ENCODE results near the gene INCENP. TPM values are rescaled to one million over a fixed set of nuclear protein-coding genes. Genes with fewer than 3 reads are reported as not detected.

The INCENP gene
- total RNA-seq, 1 experiment from 2014 or later: 164 TPM

DNA sequence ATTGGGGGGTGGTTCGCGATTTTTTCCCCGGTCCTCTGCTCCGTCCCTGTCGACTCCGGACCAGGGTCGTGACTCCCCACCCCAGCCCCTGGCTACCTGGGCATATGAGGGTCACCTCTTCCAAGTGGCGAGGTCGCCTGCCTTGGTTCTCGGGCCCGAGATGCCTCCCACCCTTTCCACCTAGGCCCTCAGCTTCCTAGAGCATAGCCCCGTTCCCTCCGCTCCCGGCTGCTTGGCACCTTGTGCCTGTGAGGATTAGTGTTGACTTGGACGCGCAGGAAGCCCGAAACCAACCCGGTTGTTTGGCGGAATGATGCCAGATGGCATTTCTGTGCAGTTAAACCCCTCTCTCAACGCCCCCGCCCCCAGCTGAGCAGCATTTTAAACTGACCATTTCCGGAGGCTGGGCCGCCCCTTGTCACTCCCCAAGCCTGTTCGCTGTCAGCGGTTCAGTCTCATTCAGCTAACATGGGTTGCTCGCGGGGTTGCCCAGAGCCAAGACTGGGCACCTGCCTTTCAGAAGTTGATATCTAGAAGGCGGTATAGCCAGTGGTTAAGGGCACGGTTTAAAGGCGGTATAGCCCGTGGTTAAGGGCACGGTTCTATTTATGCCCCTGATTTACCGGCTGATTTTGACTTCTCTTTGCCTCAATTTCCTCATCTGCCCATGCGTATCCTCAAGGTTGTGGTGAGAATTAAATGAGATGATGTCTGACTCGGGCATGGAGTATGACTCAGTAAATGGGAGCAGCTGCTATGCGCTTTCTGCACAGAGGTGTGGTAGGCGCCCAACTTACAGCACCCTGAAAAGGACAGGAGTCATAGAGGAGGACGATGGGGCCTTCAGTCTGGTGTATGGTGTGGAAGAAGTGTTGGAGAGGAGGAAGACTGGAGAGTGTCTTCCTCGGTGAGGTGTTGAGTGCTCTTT is 639 bp downstream of the INCENP start:
- peak; percentile 52 for DNase-seq (ENCODE audit: low spot score)

DNA sequence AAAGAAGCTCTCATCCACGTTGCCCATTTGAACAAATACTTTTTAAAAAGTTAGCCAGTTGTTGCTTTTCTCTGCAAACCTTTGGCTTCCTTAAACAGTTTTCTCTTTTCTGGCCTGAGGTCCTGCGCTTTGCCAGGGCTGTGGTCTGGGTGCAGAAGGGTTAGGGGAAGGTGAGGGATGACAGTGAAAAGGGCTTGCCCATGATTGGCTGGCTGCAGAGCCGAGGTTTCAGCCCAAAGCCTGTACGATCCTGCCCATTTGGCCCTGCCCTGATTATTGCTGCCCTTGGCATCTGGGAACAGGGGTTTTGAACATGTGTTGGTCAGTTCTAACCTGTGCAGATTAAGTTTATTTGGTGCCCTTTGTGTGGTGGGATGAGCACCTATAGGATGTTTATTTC is 1.5 kb downstream of the INCENP start:
- DNase-seq (ENCODE audit: low spot score): peak; percentile 19

DNA sequence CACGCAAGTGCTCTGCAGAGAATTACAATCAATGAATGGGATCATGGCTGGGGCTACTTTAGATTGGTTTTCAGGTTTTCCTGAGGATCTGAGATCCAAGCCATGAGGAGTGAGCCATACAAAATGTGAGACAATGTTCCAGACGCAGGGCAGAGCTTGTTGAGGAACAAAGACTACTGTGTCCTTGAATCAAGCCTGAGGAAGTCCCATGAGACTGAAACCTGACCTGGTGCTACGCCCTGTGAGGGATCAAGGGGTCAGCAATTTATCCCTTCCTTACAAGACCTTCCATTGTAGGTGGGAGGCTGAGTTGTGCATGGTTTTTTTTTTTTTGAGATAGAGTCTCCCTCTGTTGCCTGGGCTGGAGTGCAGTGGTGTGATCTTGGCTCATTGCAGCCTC is 2.1 kb downstream of the INCENP start:
- DNase-seq (ENCODE audit: low spot score): peak; percentile 57

DNA sequence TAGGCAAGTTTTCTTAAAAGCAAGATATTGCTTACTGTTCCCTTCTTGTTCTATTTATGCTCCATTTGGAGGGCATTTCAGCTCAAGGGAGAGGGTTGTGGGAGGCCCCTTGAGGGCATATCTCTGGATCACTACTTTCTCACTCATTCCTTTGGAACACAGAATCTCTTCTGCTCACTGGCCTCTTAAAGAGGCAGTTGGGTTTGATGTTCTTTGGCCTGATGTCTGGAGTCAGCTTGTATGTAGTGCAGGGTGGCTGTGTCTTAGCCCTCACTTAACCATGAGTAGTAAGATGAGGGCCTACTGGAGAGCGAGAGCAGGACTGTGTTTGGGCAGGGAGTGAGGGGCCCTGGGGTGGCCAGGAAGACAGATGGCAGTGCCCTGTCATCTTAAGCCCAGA is 3.6 kb downstream of the INCENP start:
- no peak for DNase-seq (ENCODE audit: low spot score)

DNA sequence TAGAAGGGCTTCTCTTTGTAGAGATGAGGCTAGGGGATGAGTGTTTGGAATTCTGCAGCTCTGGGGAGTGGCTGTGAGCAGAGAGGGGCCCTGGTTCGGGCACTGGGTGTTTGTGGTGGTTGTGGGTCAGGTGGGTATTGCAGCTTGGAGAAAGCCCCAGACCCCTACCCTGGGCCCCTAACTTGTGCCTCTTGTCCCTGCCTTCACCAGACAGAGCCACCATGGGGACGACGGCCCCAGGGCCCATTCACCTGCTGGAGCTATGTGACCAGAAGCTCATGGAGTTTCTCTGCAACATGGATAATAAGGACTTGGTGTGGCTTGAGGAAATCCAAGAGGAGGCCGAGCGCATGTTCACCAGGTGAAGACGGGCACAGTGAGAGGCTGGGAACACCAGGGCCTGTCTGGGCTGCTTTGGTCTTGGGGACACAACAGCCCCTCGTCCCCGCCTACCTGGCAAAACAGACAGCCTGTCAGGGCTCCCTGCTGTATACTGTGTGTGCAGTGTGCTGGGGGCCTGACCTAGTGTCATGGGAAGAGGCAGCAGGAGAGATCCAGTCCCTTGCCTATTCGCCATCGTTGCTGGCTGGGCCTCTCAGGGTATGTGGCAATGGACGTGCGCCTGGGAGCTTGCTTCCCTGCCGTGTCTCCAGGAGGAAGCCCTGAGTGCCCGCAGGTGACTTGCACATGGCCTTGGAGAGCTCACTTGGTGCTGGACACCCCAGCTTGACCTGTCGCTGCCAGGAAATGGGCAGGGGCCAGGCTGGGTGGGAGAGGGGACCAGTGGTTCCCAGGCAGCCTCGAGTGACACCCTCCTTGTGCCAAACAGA is 4.3 kb downstream of the INCENP start:
- DNase-seq (ENCODE audit: low spot score): no peak

DNA sequence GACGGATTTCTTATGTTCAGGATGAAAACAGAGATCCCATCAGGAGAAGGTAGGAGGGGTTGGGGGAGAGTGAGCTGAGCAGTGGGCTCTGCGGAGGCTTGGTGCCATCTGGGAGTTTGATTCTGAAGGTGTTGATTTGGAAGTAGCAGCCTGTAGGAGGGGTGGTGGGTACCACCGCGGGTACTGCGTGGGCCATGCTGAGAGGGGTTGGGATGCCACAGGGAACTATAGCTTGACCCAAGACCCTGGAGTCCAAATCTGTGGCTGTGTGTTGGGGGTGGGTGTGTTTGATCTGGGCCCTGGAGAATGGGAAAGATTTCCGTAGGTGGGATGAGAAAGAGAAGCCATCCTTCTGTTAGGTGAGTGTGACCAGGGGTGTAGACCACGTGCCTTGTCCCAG is 5.0 kb downstream of the INCENP start:
- DNase-seq (ENCODE audit: low spot score): no peak

DNA sequence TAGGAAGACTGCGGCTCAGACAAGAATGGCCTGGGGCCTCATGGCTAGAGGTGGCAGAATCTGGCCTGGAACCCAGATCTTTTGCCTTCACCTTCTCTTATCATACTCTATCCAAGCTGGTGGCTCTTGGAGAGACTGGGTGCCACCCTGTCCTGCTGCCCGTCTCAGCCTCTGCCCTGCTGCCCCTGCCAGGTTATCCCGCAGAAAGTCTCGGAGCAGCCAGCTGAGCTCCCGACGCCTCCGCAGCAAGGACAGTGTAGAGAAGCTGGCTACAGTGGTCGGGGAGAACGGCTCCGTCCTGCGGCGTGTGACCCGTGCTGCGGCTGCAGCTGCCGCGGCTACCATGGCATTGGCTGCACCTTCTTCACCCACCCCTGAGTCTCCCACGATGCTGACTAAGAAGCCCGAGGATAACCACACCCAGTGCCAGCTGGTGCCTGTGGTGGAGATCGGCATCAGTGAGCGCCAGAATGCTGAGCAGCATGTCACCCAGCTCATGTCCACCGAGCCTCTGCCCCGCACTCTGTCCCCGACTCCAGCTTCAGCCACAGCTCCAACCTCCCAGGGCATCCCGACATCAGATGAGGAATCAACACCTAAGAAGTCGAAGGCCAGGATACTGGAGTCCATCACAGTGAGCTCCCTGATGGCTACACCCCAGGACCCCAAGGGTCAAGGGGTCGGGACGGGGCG is 5.9 kb downstream of the INCENP start:
- no peak for DNase-seq (ENCODE audit: low spot score)

DNA sequence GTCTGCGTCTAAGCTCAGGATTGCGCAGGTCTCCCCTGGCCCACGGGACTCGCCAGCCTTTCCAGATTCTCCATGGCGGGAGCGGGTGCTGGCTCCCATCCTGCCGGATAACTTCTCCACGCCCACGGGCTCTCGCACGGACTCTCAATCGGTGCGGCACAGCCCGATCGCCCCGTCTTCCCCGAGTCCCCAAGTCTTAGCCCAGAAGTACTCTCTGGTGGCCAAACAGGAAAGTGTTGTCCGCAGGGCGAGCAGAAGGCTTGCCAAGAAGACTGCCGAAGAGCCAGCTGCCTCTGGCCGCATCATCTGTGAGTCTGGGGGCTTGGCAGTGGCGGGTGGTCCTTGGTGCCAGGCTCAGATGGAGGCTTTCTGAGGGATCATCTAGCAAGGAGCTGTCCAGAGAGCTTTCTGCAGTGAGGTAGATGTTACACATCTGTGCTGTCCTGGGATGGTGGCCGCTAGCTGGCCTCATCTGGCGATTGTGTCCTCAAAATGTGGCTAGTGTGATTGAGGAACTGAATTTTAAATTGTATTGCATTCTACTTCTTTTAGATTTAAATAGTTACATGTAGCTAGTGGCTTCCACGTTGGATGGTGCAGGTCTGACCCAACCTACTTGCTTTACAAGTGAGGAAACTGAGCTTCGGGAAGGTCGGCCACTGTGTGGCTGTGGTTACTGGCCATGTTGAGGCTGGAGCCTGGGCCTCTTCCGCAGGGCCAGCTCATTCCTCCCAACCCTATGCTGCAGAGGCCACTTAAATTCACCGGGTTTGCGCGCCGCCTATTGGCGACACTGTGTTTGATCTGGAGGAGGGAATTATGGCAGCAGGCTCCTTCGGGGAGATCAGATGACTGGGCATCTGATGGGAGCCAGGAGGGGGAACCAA is 6.7 kb downstream of the INCENP start:
- DNase-seq (ENCODE audit: low spot score): no peak

DNA sequence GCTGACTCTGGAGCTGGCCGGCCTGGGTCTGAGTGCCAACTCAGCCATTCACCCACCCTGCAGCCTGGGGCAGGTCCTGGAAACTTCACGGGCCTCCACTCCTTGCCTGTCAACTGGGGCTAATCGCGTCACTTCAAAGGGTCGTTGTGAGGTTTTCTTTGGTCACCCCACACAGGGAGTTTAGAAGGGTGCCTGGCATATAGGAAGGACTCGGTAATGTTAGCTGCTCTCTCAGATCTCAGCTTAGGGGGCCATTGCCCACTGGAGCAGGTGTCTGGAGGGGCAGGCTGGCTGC is 7.3 kb downstream of the INCENP start:
- DNase-seq (ENCODE audit: low spot score): no peak

DNA sequence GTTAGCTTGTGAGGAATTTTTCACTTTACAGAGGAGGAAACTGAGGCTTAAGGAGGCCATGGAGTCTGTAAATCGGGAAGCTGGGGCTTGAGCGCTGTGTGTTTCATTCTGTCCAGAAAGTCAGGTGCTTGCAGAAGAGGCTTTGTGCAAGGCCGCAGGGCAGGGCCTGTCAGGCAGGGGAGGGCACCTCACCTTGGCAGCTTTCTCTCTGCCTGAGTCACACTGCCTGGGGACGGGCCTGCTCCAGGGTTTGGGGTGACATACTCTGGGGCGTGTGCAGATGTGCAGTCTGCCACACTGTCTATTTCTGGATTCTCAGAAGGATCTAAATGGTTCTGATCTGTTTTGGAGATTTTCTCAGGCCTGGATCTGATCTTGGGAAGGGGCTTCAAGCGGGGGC is 8.4 kb downstream of the INCENP start:
- no peak for DNase-seq (ENCODE audit: low spot score)

DNA sequence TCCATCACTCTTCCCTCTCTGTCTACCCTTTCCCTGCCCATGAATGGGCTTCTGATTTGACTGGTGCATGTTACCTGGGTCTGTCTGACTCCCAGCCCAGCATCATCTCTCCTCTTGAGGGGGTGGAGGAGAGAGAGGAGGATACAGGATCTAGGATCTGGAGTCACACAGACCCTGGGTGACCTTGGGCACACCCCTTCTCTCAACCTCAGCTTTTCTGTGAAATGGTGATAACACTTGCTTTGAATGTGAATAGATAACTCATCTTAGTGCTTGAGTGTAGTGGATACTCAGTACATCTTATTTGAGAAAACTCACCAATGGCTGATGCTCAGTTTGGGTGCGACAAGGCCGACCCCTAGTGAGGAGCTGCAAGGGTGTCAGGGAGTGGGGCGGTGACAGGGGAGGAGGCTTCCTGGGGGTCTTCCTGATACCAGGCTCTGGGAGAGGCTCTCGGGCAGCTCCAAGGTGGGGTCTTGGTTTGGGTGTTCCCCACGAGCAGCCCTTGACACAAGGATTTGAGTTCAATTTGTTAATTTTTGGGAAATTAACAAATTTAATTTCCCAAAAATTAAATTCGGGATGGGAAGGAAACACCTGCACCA is 9.0 kb downstream of the INCENP start:
- DNase-seq (ENCODE audit: low spot score): no peak

DNA sequence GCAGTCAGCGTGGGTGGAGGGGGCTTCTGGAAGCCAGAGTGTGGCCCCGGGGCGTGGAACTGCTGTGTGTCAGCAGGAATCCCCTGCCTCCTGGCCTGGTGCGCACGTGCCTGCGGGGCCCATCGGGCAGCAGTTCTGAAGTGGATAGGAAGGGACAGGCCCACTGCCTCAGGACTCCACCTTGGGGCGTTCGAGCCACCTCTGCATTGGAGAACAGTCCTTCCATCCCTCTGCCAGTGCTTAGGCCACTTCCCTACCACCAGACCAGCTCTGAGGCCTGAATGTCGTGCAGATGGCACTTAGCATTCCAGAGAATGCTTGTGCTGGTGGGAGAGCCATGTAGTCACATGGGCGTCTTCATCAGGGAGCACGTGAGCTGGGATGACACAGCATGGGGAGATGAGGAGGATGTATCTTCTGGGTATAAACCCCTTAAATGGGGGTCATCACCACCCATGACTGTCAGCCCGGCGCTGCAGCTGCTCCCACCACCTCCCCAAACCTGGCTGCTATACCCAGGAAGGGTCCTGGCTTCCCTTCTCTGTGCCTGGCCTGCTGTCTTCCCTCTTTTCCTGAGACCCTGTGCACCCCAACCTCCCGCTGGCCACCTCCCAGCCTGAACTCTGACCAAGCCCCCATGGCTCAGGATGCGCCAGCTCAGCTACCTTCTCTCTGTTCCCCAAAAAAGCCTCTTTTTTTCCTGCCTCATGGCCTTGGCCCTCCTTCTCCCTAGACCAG is 9.7 kb downstream of the INCENP start:
- no peak for DNase-seq (ENCODE audit: low spot score)

DNA sequence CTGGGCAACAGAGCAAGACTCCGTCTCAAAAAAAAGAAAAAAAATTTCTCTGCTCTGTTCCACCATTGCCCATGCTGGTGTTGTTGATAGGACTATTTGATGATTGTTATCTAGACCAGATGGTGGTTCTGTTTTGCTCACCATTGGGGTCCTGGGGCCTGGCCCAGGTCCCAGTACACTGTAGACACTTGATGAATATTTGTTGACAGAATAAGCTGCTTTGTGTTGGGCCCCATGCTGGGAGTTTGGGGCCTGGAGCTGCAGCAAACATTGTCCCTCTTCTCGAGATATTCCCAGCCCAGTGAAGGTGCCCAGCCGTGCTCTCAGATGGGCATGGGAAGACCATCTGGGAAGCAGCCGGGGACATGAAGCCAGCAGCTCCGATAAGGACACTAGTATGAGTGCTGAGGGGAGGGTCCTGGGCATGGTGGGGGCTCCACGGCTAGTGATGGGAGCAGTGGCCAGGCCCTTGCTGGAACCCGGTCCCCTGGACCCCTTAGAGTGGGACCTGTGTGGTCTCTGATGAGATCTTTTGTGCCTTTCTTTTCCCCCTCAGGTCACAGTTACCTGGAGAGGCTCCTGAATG is 13.6 kb downstream of the INCENP start:
- DNase-seq (ENCODE audit: low spot score): no peak

DNA sequence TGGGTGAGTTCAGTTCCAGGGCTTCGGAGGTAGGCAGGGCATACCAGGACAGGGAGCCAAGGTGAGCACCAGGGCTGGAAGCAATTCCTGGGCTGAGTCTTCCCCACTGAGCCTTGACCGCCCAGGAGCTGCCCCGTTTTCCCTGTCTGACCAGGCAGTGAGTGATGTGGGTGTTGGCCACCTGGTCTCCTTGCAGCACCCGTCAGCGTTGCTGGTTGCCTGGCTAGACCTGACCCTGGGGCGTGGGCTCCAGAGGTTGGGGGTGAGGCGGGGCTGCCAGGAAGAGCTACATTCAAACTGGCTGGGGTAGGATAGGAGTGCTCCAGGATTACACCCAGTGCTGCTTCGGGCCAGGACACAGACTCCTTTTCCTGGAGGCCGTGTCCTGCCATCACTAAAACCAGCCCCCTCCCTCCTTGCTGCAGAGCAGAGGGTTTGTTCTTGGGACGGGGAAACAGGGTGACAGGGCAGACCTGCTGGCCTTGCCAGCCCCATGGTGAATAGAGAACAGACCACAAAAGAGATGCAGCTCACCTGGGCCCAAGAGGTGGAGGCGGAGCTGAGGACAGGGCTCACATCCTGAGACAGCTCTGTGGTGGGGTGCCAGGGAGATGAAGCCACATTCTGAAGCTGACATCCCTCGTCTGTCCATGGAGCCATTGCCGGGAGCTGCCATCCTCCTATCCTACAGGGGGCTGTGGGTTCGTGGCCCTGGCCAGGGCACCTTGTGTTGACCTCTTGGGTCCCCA is 14.2 kb downstream of the INCENP start:
- no peak for DNase-seq (ENCODE audit: low spot score)

DNA sequence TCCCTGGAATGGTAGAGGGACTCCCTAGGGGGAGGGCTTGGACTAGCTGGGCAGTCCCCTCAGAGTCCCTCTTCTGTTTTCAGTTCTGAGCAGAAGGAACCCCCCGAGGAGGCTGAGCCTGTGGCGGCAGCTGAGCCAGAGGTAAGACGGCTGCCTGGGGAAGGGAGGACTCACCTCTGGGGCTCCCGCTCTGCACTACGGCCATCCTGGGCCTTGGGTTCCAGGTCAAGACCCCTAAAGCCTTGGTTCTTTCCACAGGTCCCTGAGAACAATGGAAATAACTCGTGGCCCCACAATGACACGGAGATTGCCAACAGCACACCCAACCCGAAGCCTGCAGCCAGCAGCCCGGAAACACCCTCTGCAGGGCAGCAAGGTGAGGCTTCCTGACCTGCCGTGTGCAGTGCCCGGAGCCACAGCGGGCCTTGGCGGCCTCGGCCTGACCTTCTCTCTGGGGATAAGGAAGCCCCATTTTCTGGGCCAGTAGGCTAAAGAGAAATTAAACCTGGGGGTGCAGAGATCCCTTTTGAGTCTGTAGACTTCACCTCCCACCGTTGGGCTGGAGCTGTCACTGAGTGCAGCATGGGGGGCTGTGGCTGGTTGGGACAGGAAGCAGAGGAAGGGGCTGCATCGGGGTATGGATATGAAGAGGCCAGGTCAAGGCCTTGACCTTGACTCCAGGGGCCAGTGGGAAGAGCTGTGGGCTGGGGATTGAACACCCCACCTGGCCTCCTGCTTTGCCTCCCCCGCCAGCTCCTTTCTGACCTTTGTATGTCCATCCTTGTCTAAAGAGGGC is 15.0 kb downstream of the INCENP start:
- DNase-seq (ENCODE audit: low spot score): no peak

DNA sequence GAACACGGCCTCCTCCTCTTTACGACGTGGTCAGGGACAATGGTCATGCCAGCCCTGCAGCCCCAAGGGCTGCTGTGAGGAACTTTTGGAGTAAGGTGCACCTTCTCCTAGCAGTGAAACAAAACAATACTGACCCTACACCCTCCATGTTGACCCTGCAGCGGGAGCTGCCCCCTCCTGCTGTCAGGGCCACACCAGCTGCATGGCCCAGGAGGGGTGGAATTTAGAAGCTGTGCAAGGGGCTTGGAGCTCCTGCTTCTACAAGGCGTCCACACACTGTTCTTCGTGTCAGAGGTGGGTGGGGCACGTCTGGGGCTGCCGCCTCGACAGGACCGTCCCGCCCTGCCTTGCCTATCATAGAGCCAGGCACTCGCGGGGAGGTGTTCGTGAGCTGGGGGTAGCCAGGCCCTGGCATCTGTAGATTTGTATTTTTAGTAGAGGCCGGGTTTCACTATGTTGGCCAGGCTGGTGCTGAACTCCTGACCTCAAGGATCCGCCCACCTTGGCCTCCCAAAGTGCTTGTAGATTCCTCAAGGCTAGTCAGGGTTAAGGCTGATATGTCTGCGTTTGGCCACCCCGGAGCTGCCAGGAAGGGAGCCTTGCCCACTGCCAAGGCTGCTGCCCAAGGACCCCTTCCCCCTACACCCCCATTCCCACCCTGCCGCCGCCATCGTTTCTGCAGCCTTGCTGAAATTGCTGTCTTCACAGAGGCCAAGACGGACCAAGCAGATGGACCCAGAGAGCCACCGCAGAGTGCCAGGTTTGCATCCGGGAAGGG is 15.9 kb downstream of the INCENP start:
- DNase-seq (ENCODE audit: low spot score): no peak

Data from HT-29 (cell line).